Right atrium auricular region (tissue), 2 donors: Measurements from ENCODE around the gene GRHL3. TPM values are rescaled to one million over a fixed set of nuclear protein-coding genes. Genes with fewer than 3 reads are reported as not detected.

ENCODE experiments used
- DNase-seq: peaks from one replicate; pipeline ENCODE4 v3.0.0-alpha.2; 2019; ENCODE audit warnings: low spot score
- H3K27ac ChIP-seq, 2 donors: fragments of 200-600 bp; sonication (generic); 1 replicate in 1 of 2; 2 replicates in 1 of 2; pipeline ENCODE4 v1.5.1; 2016 to 2019
- H3K27me3 ChIP-seq, 2 donors: fragments of 200-600 bp; sonication (generic); one replicate each; pipeline versions ENCODE4 v1.5.1 to v1.6.0; 2017 to 2019
- H3K36me3 ChIP-seq: fragments of 200-600 bp; sonication (generic); one replicate; pipeline ENCODE4 v1.5.1; 2016
- H3K4me1 ChIP-seq, 2 donors: fragments of 200-600 bp; sonication (generic); one replicate each; pipeline versions ENCODE4 v1.5.1 to v1.6.0; 2017 to 2019
- H3K4me3 ChIP-seq, 2 donors: fragments of 200-600 bp; sonication (generic); 1 replicate in 1 of 2; 2 replicates in 1 of 2; pipeline ENCODE4 v1.5.1; 2017 to 2019; ENCODE audit warnings: mild to moderate bottlenecking in 1 of 2, moderate library complexity in 1 of 2
- H3K9me3 ChIP-seq, 2 donors: fragments of 200-600 bp; sonication (generic); one replicate each; pipeline ENCODE4 v1.5.1; 2019
- total RNA-seq, 2 donors: library from RNA; depleted of rRNA; stranded (reverse); fragments of >200 nt; gene quantifications; one replicate each; pipeline ENCODE4 v1.1.0, GENCODE V29; 2016
- TF ChIP-seq, protein P1 (sequence below), 2 donors: fragments of 200-600 bp; sonication (generic); IDR thresholded peaks; one replicate each; pipeline ENCODE4 v1.5.1; 2019; ENCODE audit warnings: antibody characterized with exemption in 2 of 2

Gene GRHL3
- total RNA-seq, 2 donors from 2014 or later: 0.24 TPM; not detected in 1

- DNase-seq: no peak
- TF ChIP-seq, protein P1, sequence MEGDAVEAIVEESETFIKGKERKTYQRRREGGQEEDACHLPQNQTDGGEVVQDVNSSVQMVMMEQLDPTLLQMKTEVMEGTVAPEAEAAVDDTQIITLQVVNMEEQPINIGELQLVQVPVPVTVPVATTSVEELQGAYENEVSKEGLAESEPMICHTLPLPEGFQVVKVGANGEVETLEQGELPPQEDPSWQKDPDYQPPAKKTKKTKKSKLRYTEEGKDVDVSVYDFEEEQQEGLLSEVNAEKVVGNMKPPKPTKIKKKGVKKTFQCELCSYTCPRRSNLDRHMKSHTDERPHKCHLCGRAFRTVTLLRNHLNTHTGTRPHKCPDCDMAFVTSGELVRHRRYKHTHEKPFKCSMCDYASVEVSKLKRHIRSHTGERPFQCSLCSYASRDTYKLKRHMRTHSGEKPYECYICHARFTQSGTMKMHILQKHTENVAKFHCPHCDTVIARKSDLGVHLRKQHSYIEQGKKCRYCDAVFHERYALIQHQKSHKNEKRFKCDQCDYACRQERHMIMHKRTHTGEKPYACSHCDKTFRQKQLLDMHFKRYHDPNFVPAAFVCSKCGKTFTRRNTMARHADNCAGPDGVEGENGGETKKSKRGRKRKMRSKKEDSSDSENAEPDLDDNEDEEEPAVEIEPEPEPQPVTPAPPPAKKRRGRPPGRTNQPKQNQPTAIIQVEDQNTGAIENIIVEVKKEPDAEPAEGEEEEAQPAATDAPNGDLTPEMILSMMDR (IDR thresholded peaks at IDR 0.05): no peak
- Histone ChIP-seq H3K27me3 (no peaks in the 10 kb centered on the region), H3K27ac (no peak overlapping the region), H3K36me3 (no peaks in the 10 kb centered on the region), H3K4me3 (no peak overlapping the region), H3K4me1 (peaks cover 0 to 14% of the 10 kb centered on the region in 2 donors), H3K9me3 (no peaks in the 10 kb centered on the region)
Observed at GRCh38 chr1:24325587-24326449, 6.7 kb downstream of the GRHL3 start.

DNA sequence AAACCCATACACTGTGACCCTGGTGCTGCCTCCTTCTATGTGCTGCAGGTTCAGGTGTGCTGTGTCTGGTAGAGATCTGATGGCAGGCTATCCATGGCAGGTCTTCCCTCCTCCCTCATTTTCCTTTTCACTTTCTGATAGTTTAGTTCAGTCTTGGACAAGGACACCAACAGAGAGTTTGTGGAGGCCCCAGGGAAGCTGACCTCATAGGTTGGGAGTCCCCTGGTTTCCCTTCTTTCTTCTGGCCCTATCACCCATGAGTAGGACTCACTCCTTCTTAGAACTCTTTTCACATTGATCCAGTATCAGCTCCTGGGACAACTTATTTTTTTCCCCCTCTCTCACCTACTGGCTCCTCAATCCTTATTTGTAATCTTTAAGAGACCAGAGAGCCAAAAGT is 8.3 kb downstream of the GRHL3 start:
- Histone ChIP-seq H3K4me3 (no peak overlapping the region), H3K9me3 (no peaks in the 10 kb centered on the region), H3K4me1 (no peaks in the 10 kb centered on the region), H3K27me3 (no peaks in the 10 kb centered on the region), H3K36me3 (no peaks in the 10 kb centered on the region), H3K27ac (no peak overlapping the region)
- no peak for DNase-seq
- TF ChIP-seq, protein P1 (IDR thresholded peaks at IDR 0.05): no peak

GRCh38 chr1:24327891-24328290 is 8.7 kb downstream of the GRHL3 start:
- no peaks in the 10 kb centered on the region for H3K36me3 ChIP-seq
- H3K4me3 ChIP-seq: no peak overlapping the region
- H3K9me3 ChIP-seq: no peaks in the 10 kb centered on the region
- no peaks in the 10 kb centered on the region for H3K27me3 ChIP-seq
- no peaks in the 10 kb centered on the region for H3K4me1 ChIP-seq
- no peak for DNase-seq
- H3K27ac ChIP-seq: no peak overlapping the region
- TF ChIP-seq, protein P1 (IDR thresholded peaks at IDR 0.05): no peak

- no peaks in the 10 kb centered on the region for H3K4me1 ChIP-seq
- H3K9me3 ChIP-seq: no peaks in the 10 kb centered on the region
- DNase-seq: no peak
- no peaks in the 10 kb centered on the region for H3K36me3 ChIP-seq
- H3K27me3 ChIP-seq: no peaks in the 10 kb centered on the region
- H3K4me3 ChIP-seq: no peak overlapping the region
- TF ChIP-seq, protein P1 (IDR thresholded peaks at IDR 0.05): no peak
- H3K27ac ChIP-seq: no peak overlapping the region
Observed at GRCh38 chr1:24329331-24329730, 10.2 kb downstream of the GRHL3 start.

GRCh38 chr1:24329797-24330543 is 10.8 kb downstream of the GRHL3 start:
- H3K27ac ChIP-seq: no peak overlapping the region
- H3K27me3 ChIP-seq: no peaks in the 10 kb centered on the region
- no peak for DNase-seq

More at GRCh38 chr1:24329797-24330543, 10.8 kb downstream of the GRHL3 start:
- TF ChIP-seq, protein P1 (IDR thresholded peaks at IDR 0.05): no peak
- Histone ChIP-seq H3K4me1 (no peaks in the 10 kb centered on the region), H3K4me3 (no peak overlapping the region), H3K9me3 (no peaks in the 10 kb centered on the region), H3K36me3 (no peaks in the 10 kb centered on the region)
